ENCODE data around the gene MOV10L1.
"Not testable (repeated sequence)": the region's sequence is repeated elsewhere in the genome, so short reads cannot be mapped to it uniquely, and the experiment has no call there.

MOV10L1 gene

GRCh38 chr22:50138988-50139387 is 49.2 kb downstream of the MOV10L1 start:
- no peak for DNase-seq (ENCODE audit: low spot score)

GRCh38 chr22:50139843-50140415 is 50.1 kb downstream of the MOV10L1 start:
- no peak for DNase-seq (ENCODE audit: low spot score)

DNA sequence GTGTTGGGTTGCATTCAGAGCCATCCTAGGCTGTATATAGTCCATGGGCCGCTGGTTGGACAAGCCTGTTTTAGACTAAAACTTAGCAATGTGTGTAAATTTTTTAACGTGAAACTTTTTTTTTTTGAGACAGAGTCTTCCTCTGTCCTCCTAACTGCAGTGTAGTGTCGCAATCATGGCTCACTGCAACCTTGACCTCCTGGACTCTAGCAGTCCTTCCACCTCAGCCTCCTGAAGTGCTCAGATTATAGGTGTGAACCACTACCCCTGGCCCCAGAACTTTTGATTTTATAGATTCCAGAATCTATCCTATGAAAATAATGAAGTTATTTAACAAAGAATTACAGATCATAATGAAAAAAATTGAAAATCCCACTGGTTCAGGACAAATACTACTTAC is 50.8 kb downstream of the MOV10L1 start:
- no peak for DNase-seq (ENCODE audit: low spot score)

GRCh38 chr22:50141462-50141861 is 51.7 kb downstream of the MOV10L1 start:
- DNase-seq (ENCODE audit: low spot score): no peak

DNA sequence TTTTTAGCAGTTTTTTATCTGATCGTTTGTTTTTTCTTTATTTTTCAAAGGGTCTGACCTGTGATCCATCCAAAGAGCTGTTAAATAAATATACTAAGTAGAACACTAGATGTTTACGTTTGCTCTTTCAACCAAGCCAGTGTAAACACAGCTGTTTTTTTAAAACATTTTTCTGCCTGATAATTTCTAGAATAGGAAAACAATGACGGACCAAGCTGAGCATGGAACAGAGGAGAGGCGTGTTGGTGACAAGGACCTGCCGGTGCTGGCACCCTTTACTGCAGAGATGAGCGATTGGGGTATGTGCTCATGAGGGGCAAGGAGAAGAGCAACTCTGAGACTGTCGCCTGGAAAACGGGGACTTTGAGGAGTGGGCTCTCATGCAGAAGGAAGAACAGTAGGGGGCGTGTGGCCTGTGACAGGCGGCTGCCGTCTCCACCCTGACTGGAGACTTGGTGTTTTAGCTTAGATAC is 52.1 kb downstream of the MOV10L1 start:
- DNase-seq (ENCODE audit: low spot score): no peak

DNA sequence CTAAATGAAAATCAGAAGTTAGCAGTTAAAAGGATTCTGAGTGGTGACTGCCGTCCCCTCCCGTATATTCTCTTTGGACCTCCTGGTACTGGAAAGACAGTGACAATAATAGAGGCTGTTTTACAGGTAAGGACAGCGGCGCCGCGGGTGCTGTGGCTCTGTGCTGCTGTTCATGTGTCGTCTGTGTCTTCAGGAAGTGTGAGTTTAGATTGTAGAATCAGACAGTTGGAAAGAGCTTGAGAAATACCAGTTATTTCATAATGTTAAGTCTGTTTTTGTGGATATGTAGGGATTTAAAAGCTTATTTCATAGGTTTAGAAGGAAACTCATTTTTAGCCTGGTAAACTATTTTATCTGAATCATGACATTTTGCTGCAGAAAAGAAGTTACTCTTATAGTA is 53.3 kb downstream of the MOV10L1 start:
- no peak for DNase-seq (ENCODE audit: low spot score)

GRCh38 chr22:50144005-50144614 is 54.3 kb downstream of the MOV10L1 start:
- DNase-seq (ENCODE audit: low spot score): no peak

GRCh38 chr22:50145721-50146438 is 56.1 kb downstream of the MOV10L1 start:
- DNase-seq (ENCODE audit: low spot score): no peak

- DNase-seq (ENCODE audit: low spot score): no peak
Observed at GRCh38 chr22:50146439-50147238, 56.8 kb downstream of the MOV10L1 start.

DNA sequence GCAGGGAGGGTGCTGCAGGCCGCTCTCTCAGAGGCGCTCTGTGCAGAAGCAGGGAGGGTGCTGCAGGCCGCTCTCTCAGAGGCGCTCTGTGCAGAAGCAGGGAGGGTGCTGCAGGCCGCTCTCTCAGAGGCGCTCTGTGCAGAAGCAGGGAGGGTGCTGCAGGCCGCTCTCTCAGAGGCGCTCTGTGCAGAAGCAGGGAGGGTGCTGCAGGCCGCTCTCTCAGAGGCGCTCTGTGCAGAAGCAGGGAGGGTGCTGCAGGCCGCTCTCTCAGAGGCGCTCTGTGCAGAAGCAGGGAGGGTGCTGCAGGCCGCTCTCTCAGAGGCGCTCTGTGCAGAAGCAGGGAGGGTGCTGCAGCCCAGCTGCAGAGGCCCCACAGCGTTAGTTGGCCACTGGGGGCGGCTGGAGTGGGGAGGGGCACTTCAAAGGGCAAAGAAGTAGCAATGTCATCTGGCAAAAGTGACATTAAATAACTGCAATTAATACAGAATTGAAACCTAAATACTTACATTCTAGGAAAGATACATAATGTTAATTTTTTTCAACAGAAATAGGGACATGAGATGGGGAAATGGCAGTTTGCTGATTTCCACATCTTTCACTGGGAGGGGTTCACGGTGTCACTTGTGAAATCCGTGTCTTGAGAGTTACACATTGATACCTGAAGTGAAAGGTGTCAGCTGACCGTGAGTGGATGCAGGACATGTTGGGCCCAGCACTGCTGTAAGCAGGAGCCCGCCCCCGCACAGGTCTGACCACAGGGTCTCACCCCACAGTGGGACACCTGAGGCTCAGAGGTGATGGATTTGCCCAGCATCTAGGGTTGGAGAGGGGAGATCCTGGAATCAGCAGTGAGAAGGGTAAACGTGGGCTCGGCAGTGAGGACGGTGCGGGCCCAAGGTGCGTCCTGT is 57.7 kb downstream of the MOV10L1 start:
- not testable (repeated sequence) for DNase-seq (ENCODE audit: low spot score)

- no peak for DNase-seq (ENCODE audit: low spot score)
Observed at GRCh38 chr22:50148166-50148500, 58.3 kb downstream of the MOV10L1 start.

DNA sequence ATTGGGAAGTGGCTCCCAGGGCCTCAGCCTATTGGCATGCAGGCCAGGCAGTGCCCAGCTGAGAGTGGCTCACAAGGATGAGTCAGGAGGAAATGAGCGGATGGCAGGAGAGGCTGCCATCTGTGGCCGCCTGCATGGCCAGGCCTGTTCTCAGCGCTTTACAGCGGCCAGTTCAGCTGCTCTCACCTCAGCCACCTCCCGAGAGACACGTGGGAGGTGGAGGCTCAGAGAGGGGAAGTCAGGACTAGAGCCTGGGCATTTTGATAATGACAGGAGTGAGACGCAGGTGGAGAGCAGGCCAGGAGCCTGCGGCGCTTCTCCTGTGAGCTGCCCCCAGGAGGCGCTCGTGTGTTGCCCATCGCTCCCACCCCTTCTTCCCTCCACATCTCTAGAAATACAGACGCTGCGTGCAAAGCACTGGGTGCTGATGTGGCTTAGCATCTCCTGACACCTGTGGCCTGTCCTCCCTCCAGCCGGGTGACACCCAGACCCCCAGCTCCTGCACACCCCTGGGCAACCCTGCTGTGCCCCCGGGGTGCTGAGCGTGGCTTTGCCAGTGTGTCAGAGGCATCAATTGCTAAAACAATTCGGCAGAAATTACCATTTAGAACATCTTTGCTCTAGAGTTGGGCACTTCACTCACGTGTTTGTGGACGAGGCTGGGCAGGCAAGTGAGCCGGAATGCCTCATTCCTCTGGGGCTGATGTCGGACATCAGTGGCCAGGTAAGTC is 59.4 kb downstream of the MOV10L1 start:
- DNase-seq (ENCODE audit: low spot score): peak; percentile 93

- no peak for DNase-seq (ENCODE audit: low spot score)
Observed at GRCh38 chr22:50150161-50151129, 60.6 kb downstream of the MOV10L1 start.

DNA sequence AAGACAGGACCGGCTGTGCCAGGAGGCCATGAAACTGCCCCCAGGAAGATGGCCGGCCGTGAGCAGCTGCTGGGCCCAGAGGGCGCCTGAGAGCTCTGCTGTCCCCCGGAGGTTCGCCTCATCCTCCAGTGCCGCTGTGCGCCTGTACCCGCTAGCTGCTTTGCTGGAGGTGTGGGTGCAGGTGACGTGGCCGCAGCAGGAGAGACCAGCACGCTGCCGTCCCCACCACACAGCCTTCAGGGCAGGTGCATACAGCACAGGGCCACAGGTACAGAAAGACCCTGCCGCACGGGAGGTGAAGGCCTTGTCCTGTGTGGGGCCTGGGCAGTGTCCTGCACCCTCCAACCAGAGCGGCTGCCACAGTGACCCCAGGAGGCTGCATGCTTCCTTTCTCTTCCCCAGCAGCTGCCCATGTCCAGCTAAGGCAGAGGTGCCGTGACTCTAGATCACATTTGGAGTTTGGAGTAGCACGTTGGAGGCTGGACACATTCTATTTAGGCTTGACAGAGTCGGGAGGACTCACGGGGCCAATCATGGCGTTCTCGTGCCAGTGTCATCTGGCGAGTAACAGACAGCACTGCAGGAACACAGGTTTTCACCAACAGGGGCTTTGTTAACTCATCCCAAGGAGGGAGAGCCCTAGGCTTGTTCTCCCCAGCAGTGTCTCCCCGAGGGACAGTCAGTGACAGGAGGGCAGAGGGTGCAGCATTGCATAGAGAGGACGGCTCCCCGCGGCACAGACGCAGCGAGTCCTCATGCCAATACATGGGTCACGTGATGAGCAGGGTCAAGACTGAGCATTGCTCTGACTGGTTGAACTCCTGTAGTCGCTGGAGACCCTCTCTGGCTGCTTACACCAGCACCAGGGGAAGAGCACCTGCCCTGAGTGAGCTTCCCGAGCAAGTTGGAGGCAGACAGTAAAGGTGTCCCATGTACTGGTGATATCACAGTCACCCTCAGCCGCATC is 62.0 kb downstream of the MOV10L1 start:
- DNase-seq (ENCODE audit: low spot score): no peak

DNA sequence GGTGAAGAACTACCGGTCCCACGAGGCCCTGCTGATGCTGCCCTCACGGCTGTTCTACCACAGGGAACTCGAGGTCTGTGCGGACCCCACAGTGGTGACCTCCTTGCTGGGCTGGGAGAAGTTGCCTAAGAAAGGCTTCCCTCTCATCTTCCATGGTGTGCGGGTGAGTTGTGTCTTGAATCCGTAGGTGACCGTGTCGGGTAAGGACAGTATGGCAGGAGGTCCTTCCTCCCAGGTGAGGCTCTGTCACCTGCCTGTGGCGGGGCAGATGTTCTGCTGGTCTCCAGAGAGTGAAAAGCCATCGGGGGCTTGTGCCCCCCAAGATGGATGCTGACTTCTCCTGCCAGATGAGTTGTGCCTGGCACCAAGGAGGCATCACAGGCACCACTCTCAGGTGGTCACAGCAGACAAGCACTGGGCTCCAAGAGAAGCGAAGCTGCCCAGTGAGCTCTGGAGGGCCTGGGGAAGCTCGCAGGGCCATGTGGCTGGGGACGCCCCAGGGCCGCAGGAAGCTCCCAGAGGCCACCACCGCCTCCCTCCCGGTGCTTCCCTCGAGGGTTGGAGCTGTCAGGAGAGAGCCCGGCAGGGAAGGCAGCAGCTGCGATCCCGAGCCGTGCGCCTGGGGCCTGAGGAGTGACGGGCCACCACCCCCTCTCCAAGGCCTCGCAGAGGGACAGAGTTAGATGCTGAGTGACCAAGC is 63.4 kb downstream of the MOV10L1 start:
- no peak for DNase-seq (ENCODE audit: low spot score)

GRCh38 chr22:50153756-50154140 is 63.9 kb downstream of the MOV10L1 start:
- no peak for DNase-seq (ENCODE audit: low spot score)

DNA sequence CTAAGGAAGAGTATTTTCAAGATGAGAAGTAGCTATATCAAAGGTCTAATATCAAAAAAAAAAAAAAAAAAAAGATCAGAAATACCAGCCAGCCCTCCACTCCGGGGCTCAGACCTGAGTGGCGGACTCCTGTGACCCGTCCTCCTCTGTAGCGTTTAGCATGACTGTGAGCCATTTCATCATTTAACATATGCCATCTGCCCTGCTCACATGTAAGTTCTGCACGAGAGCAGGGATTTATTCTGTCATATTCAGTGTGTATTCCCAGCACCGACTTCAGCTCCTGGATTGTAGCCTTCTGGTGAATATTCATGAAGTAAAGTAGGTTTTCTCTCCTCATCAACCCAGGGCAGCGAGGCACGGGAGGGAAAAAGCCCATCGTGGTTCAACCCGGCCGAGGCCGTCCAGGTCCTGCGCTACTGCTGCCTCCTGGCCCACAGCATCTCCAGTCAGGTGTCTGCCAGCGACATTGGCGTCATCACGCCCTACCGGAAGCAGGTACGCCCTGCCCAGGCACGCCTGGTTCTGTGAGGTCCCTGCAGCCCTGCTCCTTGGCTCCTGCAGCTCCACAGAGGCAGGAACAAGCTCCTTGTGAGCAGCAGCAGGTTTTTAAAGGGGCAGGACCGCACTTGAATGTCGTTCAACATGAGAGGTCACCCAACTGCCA is 68.0 kb downstream of the MOV10L1 start:
- DNase-seq (ENCODE audit: low spot score): no peak
